ENCODE data around the gene FBXO24.

FBXO24 gene

GRCh38 chr7:100649826-100650565 is 63.9 kb downstream of the FBXO24 start:
- Histone ChIP-seq H3K36me3 (ENCODE audit: insufficient read depth, low read length) (no peaks in the 10 kb centered on the region), H3K4me3 (ENCODE audit: low read depth, low read length, poor library complexity, severe bottlenecking) (no peak overlapping the region), H2AFZ (ENCODE audit: low read length) (no peak overlapping the region), H4K20me1 (ENCODE audit: insufficient read depth, low read length) (no peaks in the 10 kb centered on the region), H3K27me3 (ENCODE audit: insufficient read depth, low read length) (peaks cover 17% of the 10 kb centered on the region; the same call in 1 of the 2 replicates), H3F3A (ENCODE audit: insufficient read depth, low read length) (no peaks in the 10 kb centered on the region), H3K9me2 (ENCODE audit: low read depth, low read length) (no peaks in the 10 kb centered on the region), H3K4me1 (ENCODE audit: insufficient read depth, low read length, severe bottlenecking) (no peaks in the 10 kb centered on the region), H3K9me3 (ENCODE audit: low read length) (no peaks in the 10 kb centered on the region), H3K27ac (ENCODE audit: low read depth, low read length, poor library complexity, severe bottlenecking) (no peak overlapping the region), H3K79me2 (ENCODE audit: insufficient read depth, low read length) (no peaks in the 10 kb centered on the region), H3K9ac (ENCODE audit: low read length) (no peak overlapping the region), H3K4me2 (ENCODE audit: low read length) (no peak overlapping the region)
- TF ChIP-seq, protein P1, sequence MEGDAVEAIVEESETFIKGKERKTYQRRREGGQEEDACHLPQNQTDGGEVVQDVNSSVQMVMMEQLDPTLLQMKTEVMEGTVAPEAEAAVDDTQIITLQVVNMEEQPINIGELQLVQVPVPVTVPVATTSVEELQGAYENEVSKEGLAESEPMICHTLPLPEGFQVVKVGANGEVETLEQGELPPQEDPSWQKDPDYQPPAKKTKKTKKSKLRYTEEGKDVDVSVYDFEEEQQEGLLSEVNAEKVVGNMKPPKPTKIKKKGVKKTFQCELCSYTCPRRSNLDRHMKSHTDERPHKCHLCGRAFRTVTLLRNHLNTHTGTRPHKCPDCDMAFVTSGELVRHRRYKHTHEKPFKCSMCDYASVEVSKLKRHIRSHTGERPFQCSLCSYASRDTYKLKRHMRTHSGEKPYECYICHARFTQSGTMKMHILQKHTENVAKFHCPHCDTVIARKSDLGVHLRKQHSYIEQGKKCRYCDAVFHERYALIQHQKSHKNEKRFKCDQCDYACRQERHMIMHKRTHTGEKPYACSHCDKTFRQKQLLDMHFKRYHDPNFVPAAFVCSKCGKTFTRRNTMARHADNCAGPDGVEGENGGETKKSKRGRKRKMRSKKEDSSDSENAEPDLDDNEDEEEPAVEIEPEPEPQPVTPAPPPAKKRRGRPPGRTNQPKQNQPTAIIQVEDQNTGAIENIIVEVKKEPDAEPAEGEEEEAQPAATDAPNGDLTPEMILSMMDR (IDR thresholded peaks at IDR 0.05; ENCODE audit: low read length), result no peak
- TF ChIP-seq EZH2 (IDR thresholded peaks at IDR 0.05; ENCODE audit: borderline replicate concordance, low read length), result no peak

Data from OCI-LY1 (cell line).